Mesothelial cell of epicardium (in vitro differentiated cells): Measurements from ENCODE around the gene ATRN. TPM values are rescaled to one million over a fixed set of nuclear protein-coding genes. Genes with fewer than 3 reads are reported as not detected.
A peak's percentile ranks its signal among the peaks of the same experiment; 100 is the strongest.
"Not testable (repeated sequence)": the region's sequence is repeated elsewhere in the genome, so short reads cannot be mapped to it uniquely, and the experiment has no call there.

Experiments used
- DNase-seq, 2 experiments: peaks; one replicate each; pipeline ENCODE4 v3.0.0; 2021; ENCODE audit warnings: low spot score in 2 of 2; ENCODE audit not compliant: unreplicated experiment in 2 of 2
- H3K27ac Mint-ChIP-seq: 2 replicates; pipeline ENCODE4 v1.8.0; 2021; ENCODE audit warnings: mixed read lengths
- H3K27me3 Mint-ChIP-seq: 2 replicates; pipeline ENCODE4 v1.8.0; 2021; ENCODE audit warnings: low read depth, mixed read lengths
- H3K36me3 Mint-ChIP-seq: 2 replicates; pipeline ENCODE4 v1.8.0; 2021; ENCODE audit warnings: mixed read lengths
- H3K4me1 Mint-ChIP-seq: 2 replicates; pipeline ENCODE4 v1.8.0; 2021; ENCODE audit warnings: mixed read lengths
- H3K4me3 Mint-ChIP-seq: 2 replicates; pipeline ENCODE4 v1.8.0; 2021; ENCODE audit warnings: mild to moderate bottlenecking, moderate library complexity, mixed read lengths
- H3K9me3 Mint-ChIP-seq: 2 replicates; pipeline ENCODE4 v1.8.0; 2021; ENCODE audit warnings: mixed read lengths
- CTCF ChIP-seq: fragments of 200-600 bp; sonication (generic); IDR thresholded peaks from one replicate; pipeline ENCODE4 v1.5.0; 2021; ENCODE audit warnings: antibody characterized with exemption; ENCODE audit not compliant: unreplicated experiment
- total RNA-seq: library from RNA; stranded (reverse); gene quantifications from 3 replicates; pipeline ENCODE4 v1.2.1, GENCODE V29; 2021

Gene ATRN
- total RNA-seq, 1 donor from 2014 or later, result 47.5 TPM

GRCh38 chr20:3614466-3614865 lies 143.6 kb downstream of the ATRN start:
- Mint-ChIP-seq H3K4me1 (peaks cover 9% of the 10 kb centered on the region), H3K36me3 (peaks cover 9% of the 10 kb centered on the region), H3K9me3 (no peaks in the 10 kb centered on the region), H3K4me3 (no peak overlapping the region), H3K27ac (peak overlapping the region; percentile 51), H3K27me3 (no peaks in the 10 kb centered on the region)
- DNase-seq, result no peak
- no peak for TF ChIP-seq CTCF

- not testable (repeated sequence) for H3K4me1 Mint-ChIP-seq, H3K36me3 Mint-ChIP-seq, H3K4me3 Mint-ChIP-seq, DNase-seq, H3K27me3 Mint-ChIP-seq, H3K27ac Mint-ChIP-seq, H3K9me3 Mint-ChIP-seq
Measured at GRCh38 chr20:3615171-3615840, 144.5 kb downstream of the ATRN start.

GRCh38 chr20:3616250-3616649 lies 145.4 kb downstream of the ATRN start:
- Mint-ChIP-seq H3K4me3 (no peak overlapping the region), H3K27me3 (no peaks in the 10 kb centered on the region), H3K4me1 (peaks cover 9% of the 10 kb centered on the region), H3K27ac (peak overlapping the region; percentile 69), H3K9me3 (no peaks in the 10 kb centered on the region), H3K36me3 (peaks cover 2% of the 10 kb centered on the region)
- no peak for DNase-seq
- TF ChIP-seq CTCF, result no peak

GRCh38 chr20:3621111-3621510 lies 150.3 kb downstream of the ATRN start:
- no peak for DNase-seq
- H3K27me3 Mint-ChIP-seq, result no peaks in the 10 kb centered on the region

GRCh38 chr20:3622406-3622805 lies 151.6 kb downstream of the ATRN start:
- Mint-ChIP-seq H3K27ac (no peak overlapping the region), H3K4me1 (peaks cover 8% of the 10 kb centered on the region), H3K9me3 (no peaks in the 10 kb centered on the region), H3K27me3 (no peaks in the 10 kb centered on the region), H3K4me3 (no peak overlapping the region), H3K36me3 (peaks cover 6% of the 10 kb centered on the region)
- no peak for DNase-seq
- TF ChIP-seq CTCF, result no peak

More at GRCh38 chr20:3621111-3621510, 150.3 kb downstream of the ATRN start:
- H3K36me3 Mint-ChIP-seq, result peaks cover 2% of the 10 kb centered on the region
- peak overlapping the region; percentile 11 for H3K27ac Mint-ChIP-seq
- H3K4me1 Mint-ChIP-seq, result peaks cover 13% of the 10 kb centered on the region
- TF ChIP-seq CTCF, result no peak
- no peak overlapping the region for H3K4me3 Mint-ChIP-seq
- H3K9me3 Mint-ChIP-seq, result no peaks in the 10 kb centered on the region

- TF ChIP-seq CTCF, result no peak
- no peak overlapping the region for H3K4me3 Mint-ChIP-seq
- DNase-seq, result no peak
- H3K4me1 Mint-ChIP-seq, result peaks cover 6% of the 10 kb centered on the region
- H3K9me3 Mint-ChIP-seq, result no peaks in the 10 kb centered on the region
- no peak overlapping the region for H3K27ac Mint-ChIP-seq
- H3K36me3 Mint-ChIP-seq, result peaks cover 26% of the 10 kb centered on the region
- no peaks in the 10 kb centered on the region for H3K27me3 Mint-ChIP-seq
Measured at GRCh38 chr20:3627476-3627875, 156.7 kb downstream of the ATRN start.
